Skeletal muscle cell (primary cell): Measurements from ENCODE around the gene TTC28.
"Not testable (repeated sequence)": the region's sequence is repeated elsewhere in the genome, so short reads cannot be mapped to it uniquely, and the experiment has no call there.

Source experiments
- DNase-seq: peaks from one replicate; pipeline ENCODE4 v3.0.0-alpha.2; 2010; ENCODE audit warnings: low read depth
- H3K4me3 ChIP-seq: 2 replicates; pipeline ENCODE4 v1.5.1; 2011; ENCODE audit warnings: low read depth, mild to moderate bottlenecking, control low read depth, low read length, moderate library complexity

The TTC28 gene

GRCh38 chr22:28678778-28679610, 646 bp downstream of the TTC28 start:
- H3K4me3 ChIP-seq, result peak overlapping the region; percentile 69
- not testable (repeated sequence) for DNase-seq

- DNase-seq, H3K4me3 ChIP-seq: not testable (repeated sequence)
Measured at GRCh38 chr22:28678170-28678569, 1.5 kb downstream of the TTC28 start.

GRCh38 chr22:28674121-28674563, 5.5 kb downstream of the TTC28 start:
- DNase-seq, result no peak
- H3K4me3 ChIP-seq, result no peak overlapping the region

- no peak for DNase-seq
- H3K4me3 ChIP-seq, result no peak overlapping the region
Measured at GRCh38 chr22:28670756-28671155, 8.9 kb downstream of the TTC28 start.

GRCh38 chr22:28670161-28670560, 9.5 kb downstream of the TTC28 start:
- no peak for DNase-seq

GRCh38 chr22:28669387-28669786, 10.3 kb downstream of the TTC28 start:
- no peak overlapping the region for H3K4me3 ChIP-seq
- no peak for DNase-seq

More at GRCh38 chr22:28670161-28670560, 9.5 kb downstream of the TTC28 start:
- H3K4me3 ChIP-seq, result no peak overlapping the region

GRCh38 chr22:28663569-28663942, 16.1 kb downstream of the TTC28 start:
- H3K4me3 ChIP-seq, DNase-seq: not testable (repeated sequence)

- no peak for DNase-seq
- no peak overlapping the region for H3K4me3 ChIP-seq
Measured at GRCh38 chr22:28658448-28658847, 21.2 kb downstream of the TTC28 start.

- no peak overlapping the region for H3K4me3 ChIP-seq
- no peak for DNase-seq
Measured at GRCh38 chr22:28656181-28656580, 23.5 kb downstream of the TTC28 start.

- no peak for DNase-seq
- no peak overlapping the region for H3K4me3 ChIP-seq
Measured at GRCh38 chr22:28650463-28650862, 29.2 kb downstream of the TTC28 start.

- no peak overlapping the region for H3K4me3 ChIP-seq
- no peak for DNase-seq
Measured at GRCh38 chr22:28648792-28649191, 30.8 kb downstream of the TTC28 start.

- H3K4me3 ChIP-seq, result no peak overlapping the region
- DNase-seq, result no peak
Measured at GRCh38 chr22:28647216-28647615, 32.4 kb downstream of the TTC28 start.

GRCh38 chr22:28639321-28639720, 40.3 kb downstream of the TTC28 start:
- H3K4me3 ChIP-seq, result no peak overlapping the region
- DNase-seq, result no peak

- DNase-seq, result no peak
- no peak overlapping the region for H3K4me3 ChIP-seq
Measured at GRCh38 chr22:28637225-28637624, 42.4 kb downstream of the TTC28 start.

GRCh38 chr22:28630177-28630574, 49.5 kb downstream of the TTC28 start:
- DNase-seq, result no peak
- no peak overlapping the region for H3K4me3 ChIP-seq

- H3K4me3 ChIP-seq, result no peak overlapping the region
- no peak for DNase-seq
Measured at GRCh38 chr22:28629420-28630176, 50.0 kb downstream of the TTC28 start.

- H3K4me3 ChIP-seq, result no peak overlapping the region
- no peak for DNase-seq
Measured at GRCh38 chr22:28628766-28629165, 50.9 kb downstream of the TTC28 start.

GRCh38 chr22:28627791-28628190, 51.8 kb downstream of the TTC28 start:
- no peak for DNase-seq
- H3K4me3 ChIP-seq, result no peak overlapping the region

GRCh38 chr22:28620244-28620922, 59.3 kb downstream of the TTC28 start:
- DNase-seq, result no peak
- no peak overlapping the region for H3K4me3 ChIP-seq

GRCh38 chr22:28619236-28619635, 60.4 kb downstream of the TTC28 start:
- no peak for DNase-seq
- H3K4me3 ChIP-seq, result no peak overlapping the region
